Bone marrow (tissue), 2 donors: Measurements from ENCODE around the gene HTR6.

ENCODE experiments used
- DNase-seq, 2 donors: peaks; one replicate each; lab custom pipeline; 2025; lab: John Stamatoyannopoulos, UW

HTR6 gene

GRCh38 chr1:19688041-19688842 lies 23.6 kb downstream of the HTR6 start:
- DNase-seq = no peak

DNA sequence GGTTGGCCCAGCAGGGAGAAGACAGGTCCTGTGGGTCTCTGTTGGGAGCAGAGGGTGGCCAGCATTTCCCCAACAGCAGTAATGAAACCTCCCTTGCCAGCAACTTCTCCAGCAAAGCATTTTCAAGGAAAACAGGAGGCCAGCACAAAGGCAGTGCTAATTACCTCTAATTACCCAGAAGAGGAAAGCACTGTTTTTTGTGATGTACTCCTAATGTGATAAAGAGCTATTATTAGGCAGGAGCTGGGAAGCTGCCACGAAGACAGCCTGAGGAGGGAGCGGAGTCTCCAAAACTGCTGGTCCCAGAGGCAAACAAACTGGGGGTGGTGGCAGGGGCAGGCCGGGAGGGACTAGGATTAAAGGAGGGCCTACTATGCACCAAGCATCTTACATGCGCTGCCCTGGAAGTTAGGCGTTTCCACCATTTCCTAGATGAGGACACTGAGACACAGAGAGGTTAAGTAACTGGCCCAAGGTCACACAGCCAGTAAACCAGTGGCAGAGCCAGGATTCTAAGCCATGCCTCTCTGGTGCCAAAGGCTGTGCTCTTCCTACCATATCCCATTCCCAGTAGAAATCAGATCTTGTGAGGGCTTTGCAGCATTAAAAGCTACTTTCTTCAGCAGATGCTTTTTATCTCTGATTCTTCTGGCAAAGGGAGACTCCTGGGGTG lies 24.5 kb downstream of the HTR6 start:
- no peak for DNase-seq

DNA sequence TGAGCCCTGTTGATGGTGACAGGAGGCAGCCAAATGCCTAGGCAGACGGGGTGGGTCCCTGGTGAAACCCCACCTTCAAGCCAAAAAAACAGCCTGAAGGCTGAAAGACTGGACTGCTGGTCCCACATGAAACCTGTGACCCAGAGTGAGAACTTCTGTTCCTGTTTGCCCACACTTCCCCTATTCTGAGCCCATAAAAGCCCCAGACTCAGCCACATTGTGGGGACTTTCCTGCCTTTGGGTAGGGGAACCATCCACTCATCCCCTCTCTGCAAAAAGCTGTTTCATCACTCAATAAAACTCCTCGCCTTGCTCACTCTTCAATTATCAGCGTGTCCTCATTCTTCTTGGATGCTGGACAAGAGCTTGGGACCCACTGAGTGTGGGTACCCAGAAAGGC lies 25.2 kb downstream of the HTR6 start:
- no peak for DNase-seq

DNA sequence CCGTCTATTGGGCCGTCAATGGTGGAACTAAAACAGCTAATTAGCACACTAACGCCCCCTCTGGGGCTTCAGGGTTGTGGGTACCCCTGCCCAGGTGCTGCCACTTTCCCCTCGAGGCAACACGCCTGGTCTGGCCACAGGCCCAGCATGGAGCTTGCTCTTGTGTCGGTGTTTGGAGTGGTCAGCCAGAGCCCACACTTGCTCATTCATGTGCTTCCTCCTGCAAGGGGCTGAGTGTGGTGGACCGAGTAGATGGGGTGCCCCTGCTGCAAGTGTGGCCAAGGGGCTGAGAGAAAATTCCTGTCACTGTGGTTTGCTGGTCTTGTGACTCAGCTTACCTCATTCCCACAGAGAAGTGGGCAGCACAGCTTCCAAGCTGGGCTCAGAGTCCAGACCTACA lies 25.7 kb downstream of the HTR6 start:
- DNase-seq = no peak

DNA sequence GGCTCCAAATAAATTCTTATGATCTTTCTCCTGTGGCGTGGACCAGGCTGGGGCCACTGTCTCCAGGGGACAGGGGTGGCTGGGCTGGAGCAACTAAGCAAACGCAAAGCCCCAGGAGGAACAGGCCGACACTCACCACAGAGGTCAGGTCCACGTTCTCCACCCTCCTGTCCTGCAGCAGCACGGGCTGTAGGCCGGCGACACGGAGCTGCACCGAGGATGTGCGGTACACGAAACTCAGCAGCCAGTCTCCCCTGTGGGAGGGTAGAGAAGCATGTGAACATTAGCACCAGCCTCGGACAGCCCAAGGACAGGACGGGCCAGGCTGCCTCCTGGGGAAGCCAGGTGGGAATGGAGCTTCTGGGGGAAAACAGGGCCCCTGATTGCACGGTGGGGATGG lies 29.6 kb downstream of the HTR6 start:
- DNase-seq = no peak

- DNase-seq = no peak
Observed at GRCh38 chr1:19695772-19696171, 31.1 kb downstream of the HTR6 start.

DNA sequence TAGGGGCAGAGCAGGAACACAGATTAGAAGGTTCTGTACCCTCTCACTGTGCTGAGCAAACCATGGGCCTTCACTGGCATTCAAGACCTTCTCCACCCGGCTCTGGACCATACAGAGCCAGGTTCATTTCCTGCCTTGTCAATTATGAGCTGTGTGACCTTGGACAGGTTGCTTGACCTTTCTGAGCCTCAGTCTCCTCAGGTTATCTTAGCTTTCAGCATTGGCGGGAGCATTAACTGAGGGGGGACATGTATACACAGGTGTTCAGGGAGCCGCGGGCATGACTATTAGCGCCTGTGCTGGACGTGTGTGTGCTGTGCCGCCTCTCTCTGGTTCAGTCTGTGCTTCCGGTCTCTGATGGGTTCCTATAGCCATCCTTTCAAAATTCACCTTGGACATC lies 32.1 kb downstream of the HTR6 start:
- DNase-seq = no peak

- DNase-seq = no peak
Observed at GRCh38 chr1:19698181-19698580, 33.5 kb downstream of the HTR6 start.

DNA sequence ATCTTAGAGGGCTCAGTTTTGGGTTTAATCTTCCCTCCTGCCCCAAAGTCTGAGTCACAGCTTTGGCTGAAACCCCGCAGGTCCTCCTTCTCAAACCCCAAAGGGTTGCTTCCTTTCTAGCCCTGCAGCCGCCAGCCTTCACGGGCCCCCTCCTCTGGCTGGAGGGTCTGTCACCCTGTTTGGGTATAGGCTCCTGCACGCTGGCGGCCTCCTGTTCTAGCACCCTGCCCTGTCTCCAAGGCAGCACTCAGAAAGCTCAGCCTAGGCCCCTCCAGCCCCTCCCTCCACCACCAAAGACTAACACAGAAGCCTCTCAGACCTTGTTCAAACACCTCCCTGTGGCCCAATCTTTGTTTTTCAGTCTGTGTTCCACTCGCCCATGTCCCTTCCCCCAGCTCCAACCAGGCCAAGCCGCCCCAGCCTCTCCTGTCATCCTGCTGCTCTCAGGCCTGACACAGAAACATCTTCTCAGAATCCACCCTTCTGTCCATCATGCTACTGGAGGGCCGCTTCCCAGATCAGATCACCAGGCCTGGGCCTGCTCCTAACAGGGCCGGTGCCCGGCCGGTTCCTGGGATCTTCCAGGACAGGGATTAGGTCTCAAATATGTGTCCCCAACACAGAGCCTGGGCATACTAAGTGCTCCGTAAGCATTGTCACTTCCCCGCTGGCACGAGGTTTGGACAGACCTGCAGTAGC lies 35.6 kb downstream of the HTR6 start:
- DNase-seq = no peak

DNA sequence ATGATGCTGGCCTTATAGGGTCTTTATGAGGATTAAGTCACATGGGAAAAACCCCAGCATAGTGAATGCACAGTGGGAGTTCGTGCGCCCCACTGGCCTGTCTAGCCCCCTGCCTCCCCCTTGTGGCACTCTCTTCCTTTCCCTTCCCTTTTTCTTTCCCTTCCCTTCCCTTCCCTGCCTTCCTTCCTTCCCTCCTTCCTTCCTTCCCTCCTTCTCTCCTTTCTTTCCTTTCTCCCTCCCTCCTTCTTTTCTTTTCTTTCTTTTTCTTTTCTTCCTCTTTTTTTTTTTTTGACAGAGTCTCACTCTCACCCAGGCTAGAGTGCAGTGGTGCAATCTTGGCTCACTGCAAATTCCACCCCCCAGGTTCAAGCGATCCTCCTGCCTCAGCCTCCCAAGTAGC lies 38.6 kb downstream of the HTR6 start:
- no peak for DNase-seq

- DNase-seq = peak in 1 of 2 donors; percentile 4
Observed at GRCh38 chr1:19704247-19705113, 39.8 kb downstream of the HTR6 start.

DNA sequence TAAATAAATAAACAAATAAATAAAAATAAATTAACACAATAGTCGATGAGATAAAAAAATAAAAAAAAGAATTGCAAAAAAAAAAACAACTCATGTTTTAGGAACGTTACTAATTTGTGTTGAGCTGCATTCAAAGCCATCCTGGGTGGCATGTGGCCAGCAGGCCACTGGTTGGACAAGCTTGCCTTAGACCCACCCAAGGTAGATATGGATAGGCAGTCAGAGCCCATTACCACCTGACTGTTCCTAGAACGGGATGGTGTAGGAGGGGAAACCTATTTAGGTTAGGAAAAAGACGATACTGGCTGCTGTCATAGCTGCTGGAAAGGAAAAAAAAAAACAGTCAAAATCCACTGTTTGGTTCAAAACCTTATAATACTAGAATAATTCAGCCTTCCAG lies 40.8 kb downstream of the HTR6 start:
- DNase-seq = no peak

GRCh38 chr1:19706136-19706535 lies 41.5 kb downstream of the HTR6 start:
- DNase-seq = no peak

GRCh38 chr1:19708567-19709110 lies 44.0 kb downstream of the HTR6 start:
- no peak for DNase-seq

DNA sequence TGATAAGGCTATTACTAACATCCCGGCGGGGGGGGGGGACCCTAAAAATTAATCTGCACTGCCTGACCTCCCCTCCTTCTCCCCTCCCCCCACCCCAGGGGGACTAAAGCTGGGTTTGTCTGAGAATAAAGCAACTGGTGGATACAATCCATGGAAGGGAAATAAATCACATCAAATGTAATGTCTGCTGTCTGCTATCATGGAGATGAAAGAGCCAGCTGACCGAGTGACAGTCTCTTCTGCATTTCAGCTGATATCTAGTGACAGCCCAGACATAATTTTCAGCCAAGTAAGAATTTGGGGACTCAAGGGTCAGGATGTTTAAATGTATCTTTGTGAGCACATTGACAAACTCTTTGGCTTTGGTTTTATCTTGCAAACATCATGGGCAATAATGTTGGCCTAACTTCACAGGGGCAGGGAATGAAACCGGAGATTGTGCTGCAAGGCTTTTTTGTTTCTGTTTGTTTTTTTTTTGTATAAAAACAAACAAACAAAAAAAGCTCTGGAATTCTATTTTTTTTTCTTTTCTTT lies 44.7 kb downstream of the HTR6 start:
- no peak for DNase-seq

DNA sequence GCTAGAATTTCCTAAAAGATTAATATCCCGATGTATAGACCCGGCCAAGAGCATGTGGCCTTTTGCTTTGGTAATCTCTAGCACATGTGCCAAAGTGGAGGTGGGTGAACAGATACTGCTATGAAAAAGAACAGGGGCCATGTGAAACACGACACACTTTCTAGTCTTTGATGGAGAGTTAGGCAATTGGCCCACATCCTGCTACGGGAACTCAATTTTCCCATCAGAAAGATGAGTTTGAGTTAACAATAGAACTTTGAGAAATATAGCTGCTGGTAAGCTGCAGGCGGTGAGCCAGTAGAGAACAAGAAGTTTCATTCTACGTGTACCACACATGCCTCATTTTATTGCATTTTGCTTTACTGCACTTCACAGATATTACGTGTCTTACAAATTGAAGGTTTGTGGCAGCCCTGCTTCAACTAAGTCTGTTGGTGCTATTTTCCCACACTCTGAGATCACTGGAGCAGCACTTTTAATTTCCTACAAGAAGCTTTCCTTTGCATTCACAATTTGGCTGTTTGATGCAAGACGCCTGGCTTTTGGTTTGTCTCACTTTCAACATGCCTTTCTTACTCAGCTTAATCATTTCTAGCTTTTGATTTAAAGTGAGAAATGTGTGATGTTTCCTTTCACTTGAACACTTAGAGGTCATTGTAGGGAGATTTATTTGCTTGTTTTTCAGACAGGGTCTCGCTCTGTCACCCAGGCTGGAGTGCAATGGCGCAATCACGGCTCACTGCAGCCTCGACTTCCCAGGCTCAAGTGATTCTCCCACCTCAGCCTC lies 46.3 kb downstream of the HTR6 start:
- no peak for DNase-seq

- DNase-seq = no peak
Observed at GRCh38 chr1:19712928-19713327, 48.3 kb downstream of the HTR6 start.

DNA sequence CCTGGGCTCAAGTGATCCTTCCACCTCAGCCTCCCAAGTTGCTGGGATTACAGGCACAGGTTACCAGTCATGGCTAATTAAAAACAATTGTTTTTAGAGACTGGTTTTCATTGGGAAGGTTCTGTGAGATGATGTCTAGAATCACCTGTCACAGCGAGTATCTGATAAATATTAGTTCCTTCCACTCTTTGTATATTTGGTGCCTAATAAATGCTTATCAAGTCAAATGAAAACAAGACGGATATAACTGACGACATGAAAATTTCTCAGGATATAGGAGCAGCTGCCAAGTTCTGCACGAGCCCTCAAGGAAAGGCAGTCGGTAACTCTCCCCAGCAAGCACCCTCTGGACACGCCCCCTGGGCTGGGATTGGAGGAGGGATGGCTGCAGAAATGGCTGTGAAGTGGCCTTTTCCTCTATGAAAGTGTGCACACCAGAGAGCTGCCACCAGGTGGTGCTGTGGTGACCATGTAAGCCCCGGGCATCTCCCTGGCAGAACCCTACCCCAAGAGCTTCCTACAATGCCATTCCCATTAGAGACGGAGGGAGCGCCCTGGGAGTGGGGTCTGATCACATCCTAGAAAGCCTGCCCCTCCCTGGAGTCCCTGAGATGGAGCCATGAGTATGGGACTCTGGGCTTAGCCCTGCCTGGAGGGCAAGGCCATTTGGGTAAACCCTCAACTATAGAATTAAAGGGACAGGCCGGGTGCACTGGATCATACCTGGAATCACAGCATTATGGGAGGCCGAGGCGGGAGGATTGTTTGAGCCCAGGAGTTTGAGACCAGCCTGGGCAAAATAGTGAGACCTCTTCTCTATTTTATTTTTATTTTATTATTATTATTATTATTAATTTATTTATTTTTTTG lies 50.9 kb downstream of the HTR6 start:
- peak; percentile 50 to 61 for DNase-seq

- no peak for DNase-seq
Observed at GRCh38 chr1:19717467-19717866, 52.8 kb downstream of the HTR6 start.

GRCh38 chr1:19720174-19720573 lies 55.5 kb downstream of the HTR6 start:
- DNase-seq = no peak
